AG10803 (cell line): ENCODE results near the gene SPON1.
"Not testable (repeated sequence)": the region's sequence is repeated elsewhere in the genome, so short reads cannot be mapped to it uniquely, and the experiment has no call there.

Experiments
- DNase-seq: peaks from one replicate; pipeline ENCODE4 v3.0.0; 2010; ENCODE audit warnings: low read depth
- H3K4me3 ChIP-seq: 2 replicates; pipeline ENCODE4 v1.5.1; 2011; ENCODE audit warnings: mild to moderate bottlenecking, low read length, control low read depth
- CTCF ChIP-seq: conservative IDR thresholded peaks from 2 replicates; pipeline ENCODE4 v1.5.1; 2011; ENCODE audit warnings: mild to moderate bottlenecking, low read length, control low read depth, inconsistent platforms

The SPON1 gene

GRCh38 chr11:14081581-14082231 lies 119.2 kb downstream of the SPON1 start:
- H3K4me3 ChIP-seq = no peak overlapping the region
- DNase-seq = no peak
- no peak for TF ChIP-seq CTCF

- DNase-seq = peak; percentile 12
- TF ChIP-seq CTCF = no peak
- H3K4me3 ChIP-seq = no peak overlapping the region
Measured at GRCh38 chr11:14082338-14082737, 119.8 kb downstream of the SPON1 start.

- DNase-seq, H3K4me3 ChIP-seq: not testable (repeated sequence)
Measured at GRCh38 chr11:14088861-14089260, 126.3 kb downstream of the SPON1 start.

GRCh38 chr11:14089690-14090462 lies 127.4 kb downstream of the SPON1 start:
- TF ChIP-seq CTCF = no peak
- H3K4me3 ChIP-seq = no peak overlapping the region
- DNase-seq = no peak

GRCh38 chr11:14090631-14091030 lies 128.1 kb downstream of the SPON1 start:
- DNase-seq, H3K4me3 ChIP-seq: not testable (repeated sequence)

- TF ChIP-seq CTCF = no peak
- H3K4me3 ChIP-seq = no peak overlapping the region
- DNase-seq = no peak
Measured at GRCh38 chr11:14093065-14093464, 130.5 kb downstream of the SPON1 start.

GRCh38 chr11:14094481-14095037 lies 132.0 kb downstream of the SPON1 start:
- DNase-seq = no peak
- H3K4me3 ChIP-seq = no peak overlapping the region
- TF ChIP-seq CTCF = no peak

GRCh38 chr11:14095882-14096281 lies 133.4 kb downstream of the SPON1 start:
- DNase-seq = no peak
- TF ChIP-seq CTCF = no peak
- no peak overlapping the region for H3K4me3 ChIP-seq
